A549 treated with AZD9567 at 1 μM for 4 hours (cell line): ENCODE measurements around the gene ATP5F1B. TPM values are rescaled to one million over a fixed set of nuclear protein-coding genes. Genes with fewer than 3 reads are reported as not detected.

Experiments
- total RNA-seq: library from RNA; stranded (reverse); fragments of 200-300 nt; extraction: Qiagen RNA extraction; gene quantifications from 5 replicates; pipeline ENCODE4 v1.2.3, GENCODE V29; 2022; ENCODE audit not compliant: insufficient read depth

Gene ATP5F1B
- 870 to 951 TPM (median 905 TPM) in 5 replicates for total RNA-seq

DNA sequence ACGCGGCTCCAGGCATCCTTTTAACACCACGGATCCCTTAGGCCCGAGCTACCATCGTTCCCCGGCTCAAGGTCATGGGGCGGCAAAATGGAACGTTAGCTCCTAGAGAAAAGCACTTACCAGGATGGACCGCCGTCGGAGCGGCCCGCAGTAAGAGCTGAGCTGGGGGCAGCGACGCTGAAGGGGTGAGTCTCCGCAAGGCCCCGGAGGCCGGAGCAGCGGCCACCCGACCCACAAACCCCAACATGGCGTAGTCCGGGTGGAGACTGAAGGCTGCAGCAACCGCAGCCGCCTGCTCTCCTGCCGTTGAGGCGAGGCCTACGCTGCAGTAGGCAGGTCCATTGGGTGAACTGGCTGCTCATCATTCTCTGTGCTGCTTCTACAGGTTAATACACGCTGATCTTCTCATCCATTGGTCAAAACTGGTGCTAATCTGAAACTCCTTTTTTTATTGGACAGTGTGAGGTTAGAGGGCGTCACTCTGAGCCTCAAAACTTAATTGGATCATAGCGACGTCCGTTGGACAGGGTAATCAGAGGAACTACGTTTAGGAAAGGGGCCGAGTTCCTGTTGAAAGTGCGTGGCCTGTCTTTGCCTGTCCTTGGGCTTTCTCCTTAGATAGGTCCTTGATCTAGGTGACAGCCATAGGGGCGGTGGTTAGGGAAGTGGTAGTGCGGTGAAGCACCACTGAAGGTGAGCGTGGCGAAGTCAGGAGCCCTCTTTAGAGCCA is at the start of gene ATP5F1B:
TSS of gene ATP5F1B (minus strand) at position 268 of the 730 bp plus-strand sequence. CDS start at position 247, 21 bp downstream.

DNA sequence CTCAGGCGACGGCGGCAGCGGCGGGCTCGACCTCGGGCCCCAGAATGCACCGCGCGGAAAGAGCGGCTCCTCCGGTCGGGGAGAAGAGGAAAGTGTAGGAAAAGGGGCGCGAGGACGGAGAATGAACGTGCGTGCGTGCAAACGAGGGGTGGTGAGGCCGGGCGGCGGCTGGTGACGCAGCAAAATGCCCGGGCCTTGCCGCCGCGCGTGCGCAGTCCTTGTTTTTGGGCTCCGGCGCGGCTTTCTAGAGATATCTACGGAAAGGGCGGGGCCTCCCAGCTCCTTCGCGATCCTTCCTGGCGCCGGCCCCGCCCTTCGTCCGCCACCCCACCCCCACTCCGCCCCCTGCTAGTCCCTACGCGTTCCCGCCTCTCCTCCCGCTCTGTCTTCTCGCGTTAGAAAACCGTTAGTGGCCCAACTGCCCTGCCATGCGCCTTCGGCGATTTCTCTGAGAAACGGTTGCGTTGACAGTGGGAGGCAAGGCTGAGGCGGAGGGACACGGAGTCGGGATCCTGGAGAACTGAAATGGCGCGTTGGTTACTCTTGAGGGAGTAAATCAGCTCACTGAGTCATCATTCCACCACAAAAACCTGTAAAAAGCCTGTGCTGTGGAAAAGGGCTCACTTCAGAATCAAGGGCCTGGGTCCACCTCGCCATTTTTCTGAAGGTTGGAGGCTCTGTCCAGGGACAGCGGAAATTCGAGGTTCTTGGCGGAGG is 42.5 kb upstream of the ATP5F1B start, which contains the start of gene PTGES3:
TSS of gene PTGES3 (minus strand) at position 156 of the 717 bp plus-strand sequence. CDS start 285 bp downstream, outside the sequence.

DNA sequence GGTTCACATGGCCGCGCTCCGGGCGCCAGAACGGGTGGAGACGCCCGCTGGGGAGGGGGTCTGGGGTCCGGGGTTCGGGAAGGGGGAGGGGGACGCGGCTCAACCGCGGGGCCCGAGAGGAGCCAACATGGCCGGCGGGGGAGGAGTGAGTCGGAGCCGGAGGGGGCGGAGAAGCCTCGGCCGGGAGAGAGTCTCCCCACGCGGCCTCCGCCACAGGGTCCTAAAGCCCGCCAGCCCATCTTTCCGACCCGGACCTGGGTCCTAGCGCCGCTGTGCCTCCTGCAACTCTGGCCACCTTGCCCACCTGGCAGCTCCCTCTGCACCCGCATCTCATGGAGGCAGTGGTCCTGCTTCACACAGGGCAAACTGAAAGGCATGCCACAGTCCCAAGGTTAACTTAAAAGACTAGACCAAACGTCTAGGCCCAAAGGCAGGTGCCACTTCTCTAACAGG is 15.6 kb downstream of the ATP5F1B start, which contains the start of gene BAZ2A:
TSS of gene BAZ2A (minus strand) at position 147 of the 453 bp plus-strand sequence. CDS start 12,796 bp downstream, outside the sequence.

Other genes with a start within 250 kb of the ATP5F1B start
- 36.0 to 39.8 TPM (median 37.4 TPM) in 5 replicates for gene TIMELESS, start 196.6 kb downstream of the ATP5F1B start, total RNA-seq
- gene MIP, start 191.3 kb downstream of the ATP5F1B start, total RNA-seq: 0.09 to 0.23 TPM in 2 of 5 replicates, not detected in the others
- gene SPRYD4, start 177.4 kb downstream of the ATP5F1B start, total RNA-seq: 1.4 to 1.8 TPM (median 1.7 TPM) in 5 replicates
- gene GLS2, start 157.8 kb downstream of the ATP5F1B start, total RNA-seq: 0.14 to 0.33 TPM (median 0.15 TPM) in 3 of 5 replicates, not detected in the others
- gene RBMS2, start 124.2 kb downstream of the ATP5F1B start, total RNA-seq: 8.0 to 12.1 TPM (median 8.8 TPM) in 5 replicates
- gene BAZ2A, start 15.7 kb downstream of the ATP5F1B start, total RNA-seq: 25.5 to 45.1 TPM (median 40.8 TPM) in 5 replicates
- 353 to 461 TPM (median 388 TPM) in 5 replicates for gene PTGES3, start 42.3 kb upstream of the ATP5F1B start, total RNA-seq
- 1,464 to 1,658 TPM (median 1,495 TPM) in 5 replicates for gene NACA, start 79.3 kb upstream of the ATP5F1B start, total RNA-seq
- gene PRIM1, start 106.3 kb upstream of the ATP5F1B start, total RNA-seq: 22.5 to 29.3 TPM (median 23.1 TPM) in 5 replicates
- 1.1 to 5.1 TPM (median 1.2 TPM) in 5 replicates for gene HSD17B6, start 117.3 kb upstream of the ATP5F1B start, total RNA-seq